Measurements from ENCODE around the gene EPHA3. TPM values are rescaled to one million over a fixed set of nuclear protein-coding genes. Genes with fewer than 3 reads are reported as not detected.
"Not testable (repeated sequence)": the region's sequence is repeated elsewhere in the genome, so short reads cannot be mapped to it uniquely, and the experiment has no call there.

The EPHA3 gene
- total RNA-seq, 4 donors from 2014 or later: 0.53 to 3.3 (median 0.88) TPM

DNA sequence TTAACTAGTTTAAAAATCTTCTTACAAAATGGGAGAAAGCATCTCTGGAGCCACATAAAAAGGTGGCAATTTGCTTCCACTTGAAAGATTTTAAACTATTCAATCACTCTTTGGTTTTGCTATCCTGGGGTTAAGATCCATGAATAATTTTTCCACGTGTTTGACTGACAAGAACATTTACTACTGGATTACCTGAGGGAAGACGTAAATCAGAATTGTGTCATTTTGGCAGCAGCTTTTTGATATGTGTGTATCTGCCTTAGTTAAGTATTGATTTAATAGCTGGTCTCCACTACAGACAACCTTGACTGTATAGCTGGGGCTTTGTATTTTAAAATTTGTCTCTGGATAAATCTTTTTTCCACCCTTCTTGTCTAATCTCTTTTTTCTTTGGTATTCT, 228.3 kb downstream of the EPHA3 start:
- Histone ChIP-seq H3K27me3 (no peaks in the 10 kb centered on the region), H3K9me3 (no peaks in the 10 kb centered on the region), H3K36me3 (no peaks in the 10 kb centered on the region), H3K27ac (no peak overlapping the region), H3K4me3 (no peak overlapping the region), H3K4me1 (no peaks in the 10 kb centered on the region)
- DNase-seq: no peak
- TF ChIP-seq POLR2A (IDR thresholded peaks at IDR 0.05): no peak
- TF ChIP-seq CTCF (IDR thresholded peaks at IDR 0.05): no peak

DNA sequence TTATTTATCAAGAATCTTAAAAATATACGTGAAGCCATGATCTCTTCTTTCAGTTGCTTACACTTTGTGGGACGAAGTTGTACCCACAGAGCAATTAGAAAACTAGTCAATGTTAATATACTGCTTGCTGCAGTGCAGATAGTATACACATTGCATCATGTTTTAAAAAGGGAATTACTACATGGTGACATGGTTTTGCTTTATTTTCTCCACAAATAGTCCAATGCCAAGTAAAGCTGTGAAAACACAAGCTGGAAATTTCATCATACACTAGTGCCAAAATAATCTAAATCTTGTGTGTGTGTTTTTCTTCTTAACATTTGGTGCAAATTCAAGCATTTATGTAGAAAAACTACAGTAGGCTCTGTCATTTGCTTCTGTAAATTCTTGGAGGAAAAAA, 233.0 kb downstream of the EPHA3 start:
- Histone ChIP-seq H3K27ac (no peak overlapping the region), H3K36me3 (no peaks in the 10 kb centered on the region)

DNA sequence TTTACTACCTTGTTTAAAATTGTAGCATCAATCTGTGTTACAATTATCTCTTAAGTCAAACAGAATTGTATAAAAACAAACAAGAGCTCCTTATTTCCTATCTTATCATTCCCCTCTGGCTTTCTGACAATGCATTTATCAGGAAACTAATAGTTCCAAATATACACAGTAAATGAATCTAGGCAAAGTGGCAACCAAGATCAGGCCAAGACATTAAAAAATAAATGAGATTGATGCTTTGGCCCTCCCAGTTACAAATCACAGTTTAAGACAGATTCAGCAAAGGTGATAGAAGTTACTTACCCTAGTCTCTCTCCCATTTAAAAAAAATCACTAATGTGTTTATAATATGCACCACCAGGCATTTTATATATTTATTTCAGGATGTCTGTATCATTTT, 236.7 kb downstream of the EPHA3 start:
- no peak for DNase-seq
- Histone ChIP-seq H3K27ac (no peak overlapping the region), H3K9me3 (no peaks in the 10 kb centered on the region), H3K4me3 (no peak overlapping the region), H3K27me3 (no peaks in the 10 kb centered on the region), H3K4me1 (no peaks in the 10 kb centered on the region), H3K36me3 (no peaks in the 10 kb centered on the region)
- no peak for TF ChIP-seq CTCF (IDR thresholded peaks at IDR 0.05)

More for the DNA sequence above, 233.0 kb downstream of the EPHA3 start:
- no peaks in the 10 kb centered on the region for H3K9me3 ChIP-seq
- H3K4me3 ChIP-seq: no peak overlapping the region
- DNase-seq: no peak
- no peaks in the 10 kb centered on the region for H3K4me1 ChIP-seq
- TF ChIP-seq CTCF (IDR thresholded peaks at IDR 0.05) (no peak), POLR2A (IDR thresholded peaks at IDR 0.05) (no peak)
- H3K27me3 ChIP-seq: no peaks in the 10 kb centered on the region

- H3K9me3 ChIP-seq, H3K4me3 ChIP-seq, DNase-seq, H3K27ac ChIP-seq, H3K36me3 ChIP-seq, H3K27me3 ChIP-seq, H3K4me1 ChIP-seq: not testable (repeated sequence)
Measured at GRCh38 chr3:89350935-89351334, 243.5 kb downstream of the EPHA3 start.

DNA sequence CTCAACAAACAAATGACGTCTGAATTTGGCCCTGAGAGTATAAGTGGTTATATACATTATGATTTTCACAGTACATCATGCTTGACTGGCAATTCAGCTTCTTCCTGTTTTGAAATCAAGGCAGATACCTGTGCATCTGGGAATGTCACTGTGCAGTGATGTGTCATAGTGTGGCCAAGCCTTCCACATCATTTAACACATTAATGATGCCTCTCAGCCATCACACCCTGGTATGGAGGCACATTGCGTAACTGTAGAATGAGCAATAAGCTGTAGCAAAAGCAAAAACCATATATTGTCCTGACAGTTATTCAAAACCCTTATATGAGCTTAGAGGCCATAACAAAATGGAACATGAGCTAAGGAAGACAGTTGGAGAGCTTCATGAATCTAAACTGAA, 246.0 kb downstream of the EPHA3 start:
- Histone ChIP-seq H3K9me3 (no peaks in the 10 kb centered on the region), H3K4me1 (no peaks in the 10 kb centered on the region), H3K27ac (no peak overlapping the region), H3K4me3 (no peak overlapping the region), H3K27me3 (no peaks in the 10 kb centered on the region), H3K36me3 (no peaks in the 10 kb centered on the region)
- no peak for DNase-seq
- TF ChIP-seq POLR2A (IDR thresholded peaks at IDR 0.05): no peak
- no peak for TF ChIP-seq CTCF (IDR thresholded peaks at IDR 0.05)

- Histone ChIP-seq H3K9me3 (no peaks in the 10 kb centered on the region), H3K4me3 (no peak overlapping the region), H3K27me3 (no peaks in the 10 kb centered on the region), H3K27ac (no peak overlapping the region), H3K36me3 (no peaks in the 10 kb centered on the region), H3K4me1 (no peaks in the 10 kb centered on the region)
- TF ChIP-seq POLR2A (IDR thresholded peaks at IDR 0.05) (no peak), CTCF (IDR thresholded peaks at IDR 0.05) (no peak)
- no peak for DNase-seq
Measured at GRCh38 chr3:89358281-89358680, 250.9 kb downstream of the EPHA3 start.
